ENCODE measurements around the gene TTC17. TPM values are rescaled to one million over a fixed set of nuclear protein-coding genes. Genes with fewer than 3 reads are reported as not detected.
"Not testable (repeated sequence)": the region's sequence is repeated elsewhere in the genome, so short reads cannot be mapped to it uniquely, and the experiment has no call there.

The TTC17 gene
- total RNA-seq, 4 donors from 2014 or later, result 65.8 to 280 (median 106) TPM

DNA sequence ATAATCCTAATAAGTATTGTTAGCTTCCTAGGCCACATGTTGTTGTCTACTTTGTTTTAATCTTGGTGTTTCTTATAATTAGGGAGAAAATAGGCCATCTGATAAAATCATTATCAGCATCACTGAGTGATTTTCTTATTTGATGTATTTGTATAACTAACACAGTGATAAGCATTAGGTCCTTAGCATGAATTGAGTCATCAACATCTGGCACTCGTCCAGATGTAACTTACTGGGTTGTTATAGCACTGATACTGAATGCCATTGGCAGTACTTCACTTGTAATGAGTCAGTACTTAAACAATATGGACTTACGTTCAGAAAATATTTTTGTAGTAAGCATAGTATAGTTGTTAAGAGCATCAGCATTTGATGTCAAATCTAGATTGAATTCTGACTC, 30.7 kb upstream of the TTC17 start:
- Histone ChIP-seq H3K9me3 (no peaks in the 10 kb centered on the region), H3K27ac (no peak overlapping the region), H3K4me3 (no peak overlapping the region), H3K36me3 (peaks cover 92% of the 10 kb centered on the region), H3K27me3 (no peaks in the 10 kb centered on the region), H3K4me1 (no peaks in the 10 kb centered on the region)
- 54% methylated on average over 2 of the region's 2 CpGs for WGBS
- TF ChIP-seq POLR2A (IDR thresholded peaks at IDR 0.05) (no peak), POLR2AphosphoS5 (IDR thresholded peaks at IDR 0.05) (no peak), EP300 (IDR thresholded peaks at IDR 0.05) (no peak)
- TF ChIP-seq, protein P1, sequence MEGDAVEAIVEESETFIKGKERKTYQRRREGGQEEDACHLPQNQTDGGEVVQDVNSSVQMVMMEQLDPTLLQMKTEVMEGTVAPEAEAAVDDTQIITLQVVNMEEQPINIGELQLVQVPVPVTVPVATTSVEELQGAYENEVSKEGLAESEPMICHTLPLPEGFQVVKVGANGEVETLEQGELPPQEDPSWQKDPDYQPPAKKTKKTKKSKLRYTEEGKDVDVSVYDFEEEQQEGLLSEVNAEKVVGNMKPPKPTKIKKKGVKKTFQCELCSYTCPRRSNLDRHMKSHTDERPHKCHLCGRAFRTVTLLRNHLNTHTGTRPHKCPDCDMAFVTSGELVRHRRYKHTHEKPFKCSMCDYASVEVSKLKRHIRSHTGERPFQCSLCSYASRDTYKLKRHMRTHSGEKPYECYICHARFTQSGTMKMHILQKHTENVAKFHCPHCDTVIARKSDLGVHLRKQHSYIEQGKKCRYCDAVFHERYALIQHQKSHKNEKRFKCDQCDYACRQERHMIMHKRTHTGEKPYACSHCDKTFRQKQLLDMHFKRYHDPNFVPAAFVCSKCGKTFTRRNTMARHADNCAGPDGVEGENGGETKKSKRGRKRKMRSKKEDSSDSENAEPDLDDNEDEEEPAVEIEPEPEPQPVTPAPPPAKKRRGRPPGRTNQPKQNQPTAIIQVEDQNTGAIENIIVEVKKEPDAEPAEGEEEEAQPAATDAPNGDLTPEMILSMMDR (IDR thresholded peaks at IDR 0.05), result no peak
- DNase-seq (ENCODE audit: low spot score in 2 of 2), result no peak

DNA sequence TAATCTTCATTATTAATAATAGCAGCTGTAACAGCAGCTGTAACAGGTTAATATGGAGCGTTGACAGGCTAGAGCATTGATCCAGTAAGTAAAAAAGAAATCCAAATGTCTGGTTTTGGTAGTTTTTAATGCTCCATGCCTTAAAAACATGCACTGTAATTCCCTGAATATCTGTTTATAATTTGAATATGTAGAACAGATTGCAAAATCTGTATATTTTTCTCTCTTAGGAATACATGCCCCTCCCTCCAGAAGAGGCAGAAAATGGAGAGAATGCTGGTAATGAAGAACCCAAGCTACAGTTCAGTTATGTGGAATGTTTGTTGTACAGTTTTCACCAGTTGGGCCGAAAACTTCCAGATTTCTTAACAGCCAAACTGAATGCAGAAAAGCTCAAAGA, 30.2 kb upstream of the TTC17 start:
- peaks cover 92% of the 10 kb centered on the region for H3K36me3 ChIP-seq
- DNase-seq (ENCODE audit: low spot score in 2 of 2), result no peak
- no peaks in the 10 kb centered on the region for H3K9me3 ChIP-seq
- no peaks in the 10 kb centered on the region for H3K4me1 ChIP-seq
- H3K4me3 ChIP-seq, result no peak overlapping the region
- no peak overlapping the region for H3K27ac ChIP-seq
- no peaks in the 10 kb centered on the region for H3K27me3 ChIP-seq
- 97% methylated on average over 2 of the region's 2 CpGs for WGBS
- no peak for TF ChIP-seq POLR2A (IDR thresholded peaks at IDR 0.05)
- TF ChIP-seq, protein P1 (IDR thresholded peaks at IDR 0.05), result no peak
- TF ChIP-seq POLR2AphosphoS5 (IDR thresholded peaks at IDR 0.05), result no peak
- no peak for TF ChIP-seq EP300 (IDR thresholded peaks at IDR 0.05)

DNA sequence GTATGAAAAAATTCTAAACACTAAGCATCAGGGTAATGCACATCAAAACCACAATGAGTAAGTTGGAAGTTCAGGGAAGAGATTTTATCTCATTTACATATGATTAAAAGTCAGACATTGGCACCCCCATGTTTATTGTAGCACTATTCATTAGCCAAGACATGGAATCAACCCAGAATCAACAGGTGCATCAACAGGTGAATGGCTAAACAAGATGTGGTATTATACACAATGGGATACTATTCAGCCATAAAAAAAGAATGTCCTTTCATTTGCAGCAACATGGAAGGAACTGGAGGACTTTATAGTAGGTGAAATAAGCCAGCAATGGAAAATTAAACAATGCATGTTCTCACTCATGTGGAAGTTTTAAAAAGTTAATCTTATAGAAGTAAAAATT, 17.6 kb upstream of the TTC17 start:
- Histone ChIP-seq H3K36me3 (peaks cover 46% of the 10 kb centered on the region), H3K4me1 (no peaks in the 10 kb centered on the region), H3K27me3 (no peaks in the 10 kb centered on the region), H3K4me3 (no peak overlapping the region), H3K9me3 (no peaks in the 10 kb centered on the region), H3K27ac (no peak overlapping the region)
- TF ChIP-seq POLR2A (IDR thresholded peaks at IDR 0.05) (no peak), EP300 (IDR thresholded peaks at IDR 0.05) (no peak), POLR2AphosphoS5 (IDR thresholded peaks at IDR 0.05) (no peak)
- TF ChIP-seq, protein P1 (IDR thresholded peaks at IDR 0.05), result no peak
- no peak for DNase-seq (ENCODE audit: low spot score in 2 of 2)

DNA sequence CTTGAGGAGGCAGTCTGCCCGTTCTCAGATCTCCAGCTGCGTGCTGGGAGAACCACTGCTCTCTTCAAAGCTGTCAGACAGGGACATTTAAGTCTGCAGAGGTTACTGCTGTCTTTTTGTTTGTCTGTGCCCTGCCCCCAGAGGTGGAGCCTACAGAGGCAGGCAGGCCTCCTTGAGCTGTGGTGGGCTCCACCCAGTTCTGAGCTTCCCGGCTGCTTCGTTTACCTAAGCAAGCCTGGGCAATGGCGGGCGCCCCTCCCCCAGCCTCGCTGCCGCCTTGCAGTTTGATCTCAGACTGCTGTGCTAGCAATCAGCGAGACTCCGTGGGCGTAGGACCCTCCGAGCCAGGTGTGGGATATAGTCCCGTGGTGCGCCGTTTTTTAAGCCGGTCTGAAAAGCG, 7.3 kb upstream of the TTC17 start:
- not testable (repeated sequence) for H3K27me3 ChIP-seq; H3K4me1 ChIP-seq; H3K9me3 ChIP-seq; DNase-seq (ENCODE audit: low spot score in 2 of 2); H3K36me3 ChIP-seq; H3K4me3 ChIP-seq; H3K27ac ChIP-seq
- WGBS, result no CpG with 5 or more reads among the region's 17 CpGs

- WGBS, result 87% methylated on average over 4 of the region's 4 CpGs
- H3K27me3 ChIP-seq, result no peaks in the 10 kb centered on the region
- no peak overlapping the region for H3K27ac ChIP-seq
Observed at GRCh38 chr11:43354311-43354710, 4.4 kb upstream of the TTC17 start.

GRCh38 chr11:43356336-43356735, 2.4 kb upstream of the TTC17 start:
- Histone ChIP-seq H3K27ac (no peak overlapping the region), H3K4me1 (peaks cover 20% of the 10 kb centered on the region), H3K4me3 (no peak overlapping the region), H3K9me3 (no peaks in the 10 kb centered on the region), H3K36me3 (no peaks in the 10 kb centered on the region), H3K27me3 (no peaks in the 10 kb centered on the region)
- TF ChIP-seq POLR2AphosphoS5 (IDR thresholded peaks at IDR 0.05) (no peak), EP300 (IDR thresholded peaks at IDR 0.05) (no peak), POLR2A (IDR thresholded peaks at IDR 0.05) (no peak)
- TF ChIP-seq, protein P1 (IDR thresholded peaks at IDR 0.05), result no peak
- no peak for DNase-seq (ENCODE audit: low spot score in 2 of 2)

More at GRCh38 chr11:43354311-43354710, 4.4 kb upstream of the TTC17 start:
- no peaks in the 10 kb centered on the region for H3K36me3 ChIP-seq
- no peaks in the 10 kb centered on the region for H3K9me3 ChIP-seq
- no peak for DNase-seq (ENCODE audit: low spot score in 2 of 2)
- TF ChIP-seq EP300 (IDR thresholded peaks at IDR 0.05) (no peak), POLR2AphosphoS5 (IDR thresholded peaks at IDR 0.05) (no peak), POLR2A (IDR thresholded peaks at IDR 0.05) (no peak)
- TF ChIP-seq, protein P1 (IDR thresholded peaks at IDR 0.05), result no peak
- no peaks in the 10 kb centered on the region for H3K4me1 ChIP-seq
- no peak overlapping the region for H3K4me3 ChIP-seq
